Endothelial cell of umbilical vein (primary cell): ENCODE results near the gene LRRC14B. TPM values are rescaled to one million over a fixed set of nuclear protein-coding genes. Genes with fewer than 3 reads are reported as not detected.

Experiments used
- BruUV-seq: library from RNA; stranded (reverse); fragments of 400-500 nt; replicated peaks from 2 replicates; lab custom pipeline; 2021; lab: Mats Ljungman, UMichigan
- CTCF ChIA-PET: fragments of 300-600, 350-600 bp; sonication (Branson Sonifier 250); formaldehyde crosslinking; loops from one replicate; lab custom pipeline; 2021; ENCODE audit warnings: antibody characterized with exemption, inconsistent platforms; lab: Charles Lee
- POLR2A ChIA-PET: fragments of 300-600, 350-600 bp; sonication (Branson Sonifier 250); formaldehyde crosslinking; loops from one replicate; lab custom pipeline; 2021; ENCODE audit warnings: antibody characterized with exemption, inconsistent platforms; lab: Charles Lee
- DNase-seq: peaks from one replicate; pipeline ENCODE4 v3.0.0-alpha.2; 2011; ENCODE audit warnings: low read depth, low spot score
- FAIRE-seq: peaks from 2 replicates; lab custom pipeline; 2011; peaks lifted over from hg19 to GRCh38; lab: Jason Lieb, UNC
- H2AFZ ChIP-seq: 2 replicates; pipeline ENCODE4 v1.6.0; 2012; ENCODE audit warnings: low read depth, low read length, control low read depth, inconsistent platforms
- H3K27ac ChIP-seq: 2 replicates; pipeline ENCODE4 v1.5.1; 2011; ENCODE audit warnings: low read depth, mild to moderate bottlenecking, control low read depth, low read length, moderate library complexity; ENCODE audit not compliant: insufficient read depth
- H3K27me3 ChIP-seq, 2 experiments: 2 replicates each; pipeline versions ENCODE4 v1.6.0 to v1.6.1; 2011; ENCODE audit warnings: low read length in 2 of 2, mixed read lengths in 1 of 2; ENCODE audit not compliant: control insufficient read depth in 2 of 2, insufficient read depth in 2 of 2
- H3K36me3 ChIP-seq, 2 experiments: 2 replicates in 1 of 2; 3 replicates in 1 of 2; pipeline ENCODE4 v1.5.1; 2011; ENCODE audit warnings: low read length in 2 of 2, mild to moderate bottlenecking in 1 of 2, moderate library complexity in 1 of 2; ENCODE audit not compliant: control insufficient read depth in 2 of 2, insufficient read depth in 2 of 2; ENCODE audit errors: extremely low read depth in 1 of 2
- H3K4me1 ChIP-seq: 3 replicates; pipeline ENCODE4 v1.5.1; 2011; ENCODE audit warnings: mild to moderate bottlenecking, low read length; ENCODE audit not compliant: control insufficient read depth, insufficient read depth; ENCODE audit errors: extremely low read depth
- H3K4me2 ChIP-seq: 2 replicates; pipeline ENCODE4 v1.6.1; 2011; ENCODE audit warnings: low read length, control low read depth, mixed read lengths; ENCODE audit not compliant: insufficient read depth
- H3K4me3 ChIP-seq, 3 experiments: fragments of 200-600 bp in 1 of 3; sonication (generic), shearing (Covaris generic) in 1 of 3; replicated peaks in 1 of 3; 2 replicates each; pipeline ENCODE4 v1.5.1; 2011 to 2016; ENCODE audit warnings: control low read depth in 3 of 3, low read length in 3 of 3, mild to moderate bottlenecking in 2 of 3, inconsistent platforms in 1 of 3, low read depth in 1 of 3, moderate library complexity in 1 of 3; ENCODE audit not compliant: insufficient read depth in 1 of 3
- H3K79me2 ChIP-seq: 2 replicates; pipeline ENCODE4 v1.6.0; 2012; ENCODE audit warnings: low read length, inconsistent platforms; ENCODE audit not compliant: control insufficient read depth, insufficient read depth
- H3K9ac ChIP-seq: replicated peaks from 2 replicates; pipeline ENCODE3; 2011; ENCODE audit warnings: low read length, control low read depth; ENCODE audit not compliant: insufficient read depth; ENCODE audit errors: extremely low read depth
- H3K9me1 ChIP-seq: replicated peaks from 3 replicates; pipeline ENCODE4 v1.6.0; 2011; ENCODE audit warnings: mild to moderate bottlenecking, low read length; ENCODE audit not compliant: control insufficient read depth, insufficient read depth; ENCODE audit errors: extremely low read depth
- H3K9me3 ChIP-seq: replicated peaks from 2 replicates; pipeline ENCODE4 v1.5.1; 2012; ENCODE audit warnings: low read length, inconsistent platforms; ENCODE audit not compliant: control insufficient read depth, insufficient read depth
- H4K20me1 ChIP-seq: replicated peaks from 2 replicates; pipeline ENCODE3; 2011; ENCODE audit warnings: mild to moderate bottlenecking, low read length; ENCODE audit not compliant: control insufficient read depth, insufficient read depth; ENCODE audit errors: extremely low read depth
- EZH2 ChIP-seq: IDR thresholded peaks from 2 replicates; pipeline ENCODE4 v1.6.1; 2012; ENCODE audit warnings: borderline replicate concordance, low read depth, mild to moderate bottlenecking, moderate library complexity, low read length, inconsistent platforms; ENCODE audit not compliant: severe bottlenecking
- FOS ChIP-seq: IDR thresholded peaks from 2 replicates; pipeline ENCODE4 v1.6.1; 2011; ENCODE audit warnings: mild to moderate bottlenecking, low read length, moderate library complexity, borderline replicate concordance; ENCODE audit not compliant: insufficient read depth
- JUN ChIP-seq: IDR thresholded peaks from 2 replicates; pipeline ENCODE4 v1.6.1; 2011; ENCODE audit warnings: borderline replicate concordance, low read depth; ENCODE audit not compliant: insufficient read length, insufficient read depth
- POLR2A ChIP-seq: IDR thresholded peaks from 2 replicates; pipeline ENCODE4 v1.6.1; 2012; ENCODE audit warnings: low read depth, mild to moderate bottlenecking, control low read depth, low read length
- POLR2AphosphoS5 ChIP-seq: IDR thresholded peaks from 2 replicates; pipeline ENCODE4 v1.6.1; 2012; ENCODE audit warnings: low read depth, mild to moderate bottlenecking, control low read depth, low read length, moderate library complexity; ENCODE audit not compliant: insufficient read depth
- dilution Hi-C: fragments of 300-500 bp; cut with MboI; formaldehyde crosslinking; loops from one replicate; pipeline ENCODE4 v1.15.0; 2019; ENCODE audit warnings: low sequenced_read_pairs; ENCODE audit not compliant: extremely low pct_ligation_motif_present
- intact Hi-C: fragments of 100-400 bp; cut with micrococcal nuclease; formaldehyde crosslinking; loops from one replicate; pipeline ENCODE4 v1.10.0; 2022
- polyA plus RNA-seq, 4 experiments: library from polyadenylated mRNA; depleted of rRNA in 3 of 4; stranded (reverse) in 3 of 4; unstranded in 1 of 4; fragments of >200 nt; gene quantifications; 2 replicates each; pipeline versions ENCODE4 v1.2.1 to v1.2.3, GENCODE V29; 2011 to 2012; ENCODE audit warnings: missing spikeins in 1 of 4
- total RNA-seq: library from RNA; stranded (reverse); gene quantifications from 2 replicates; pipeline ENCODE4 v1.2.3, GENCODE V29; 2021
- TF ChIP-seq, protein P1 (sequence below): IDR thresholded peaks from 2 replicates; pipeline ENCODE4 v1.6.1; 2011; ENCODE audit not compliant: insufficient read depth, insufficient read length
- TF ChIP-seq, protein P2 (sequence below), 2 donors: IDR thresholded peaks; 1 replicate in 1 of 2; 2 replicates in 1 of 2; pipeline ENCODE4 v1.5.1; 2011; ENCODE audit warnings: low read length in 2 of 2, mild to moderate bottlenecking in 2 of 2, moderate library complexity in 2 of 2, control low read depth in 1 of 2, inconsistent platforms in 1 of 2, low read depth in 1 of 2; ENCODE audit not compliant: insufficient read depth in 1 of 2; ENCODE audit errors: extremely low read depth in 1 of 2

The LRRC14B gene
- total and polyA plus RNA-seq, 2 donors (not counting 3 experiments of a cell fraction or from before 2014, with no cell fraction given): not detected

DNA sequence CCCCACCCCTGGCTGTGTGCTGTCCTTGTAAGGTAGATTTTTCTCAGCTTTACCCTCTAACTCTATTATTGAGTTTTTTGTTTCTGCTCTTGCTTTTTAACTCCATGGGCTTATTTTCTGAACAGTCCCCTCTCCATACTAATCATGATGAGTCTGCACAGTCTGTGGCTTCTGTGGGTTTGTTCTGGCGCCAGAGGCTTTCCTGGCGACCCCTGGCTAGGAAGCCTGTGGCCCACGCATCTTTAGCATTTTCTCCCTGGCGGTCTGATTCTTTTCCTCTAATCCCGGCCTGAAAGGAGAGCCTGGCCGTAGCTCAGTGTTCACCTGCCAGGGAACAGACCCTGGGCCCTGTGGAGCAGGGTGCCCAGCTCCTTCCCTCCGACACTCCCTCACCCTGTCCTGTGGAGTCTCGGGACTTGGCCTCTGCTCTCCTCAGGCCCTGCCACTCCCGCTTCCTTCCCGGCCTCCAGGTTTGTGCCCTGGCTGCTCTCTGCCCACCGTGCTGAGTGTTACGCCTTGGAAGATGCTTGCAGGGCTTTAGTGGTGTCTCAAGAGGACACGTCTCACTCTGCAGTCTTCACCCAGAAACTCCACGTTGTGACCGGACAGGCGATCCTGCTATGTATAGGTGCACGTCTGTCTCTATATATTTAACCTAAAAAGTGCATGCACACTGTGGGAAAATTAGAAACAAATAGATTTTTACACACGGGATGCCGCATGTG lies 31.7 kb upstream of the LRRC14B start:
- dilution Hi-C loops: no loop called here
- POLR2A ChIA-PET: no interaction called here

More for the DNA sequence above, 31.7 kb upstream of the LRRC14B start:
- Histone ChIP-seq H3K4me2 (no peak overlapping the region), H3K79me2 (no peaks in the 10 kb centered on the region), H3K4me3 (no peak overlapping the region), H3K36me3 (no peaks in the 10 kb centered on the region), H3K4me1 (no peaks in the 10 kb centered on the region), H4K20me1 (no peaks in the 10 kb centered on the region), H3K9me1 (no peaks in the 10 kb centered on the region), H3K27ac (no peak overlapping the region), H3K9me3 (no peaks in the 10 kb centered on the region), H3K27me3 (no peaks in the 10 kb centered on the region), H2AFZ (no peak overlapping the region), H3K9ac (no peak overlapping the region)
- DNase-seq (no peak), FAIRE-seq (no peak)
- CTCF ChIA-PET: no interaction called here
- no peak for TF ChIP-seq POLR2A
- TF ChIP-seq JUN: no peak
- TF ChIP-seq POLR2AphosphoS5: no peak
- TF ChIP-seq EZH2: no peak
- TF ChIP-seq, protein P1, sequence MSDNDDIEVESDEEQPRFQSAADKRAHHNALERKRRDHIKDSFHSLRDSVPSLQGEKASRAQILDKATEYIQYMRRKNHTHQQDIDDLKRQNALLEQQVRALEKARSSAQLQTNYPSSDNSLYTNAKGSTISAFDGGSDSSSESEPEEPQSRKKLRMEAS: no peak
- TF ChIP-seq FOS: no peak
- TF ChIP-seq, protein P2, sequence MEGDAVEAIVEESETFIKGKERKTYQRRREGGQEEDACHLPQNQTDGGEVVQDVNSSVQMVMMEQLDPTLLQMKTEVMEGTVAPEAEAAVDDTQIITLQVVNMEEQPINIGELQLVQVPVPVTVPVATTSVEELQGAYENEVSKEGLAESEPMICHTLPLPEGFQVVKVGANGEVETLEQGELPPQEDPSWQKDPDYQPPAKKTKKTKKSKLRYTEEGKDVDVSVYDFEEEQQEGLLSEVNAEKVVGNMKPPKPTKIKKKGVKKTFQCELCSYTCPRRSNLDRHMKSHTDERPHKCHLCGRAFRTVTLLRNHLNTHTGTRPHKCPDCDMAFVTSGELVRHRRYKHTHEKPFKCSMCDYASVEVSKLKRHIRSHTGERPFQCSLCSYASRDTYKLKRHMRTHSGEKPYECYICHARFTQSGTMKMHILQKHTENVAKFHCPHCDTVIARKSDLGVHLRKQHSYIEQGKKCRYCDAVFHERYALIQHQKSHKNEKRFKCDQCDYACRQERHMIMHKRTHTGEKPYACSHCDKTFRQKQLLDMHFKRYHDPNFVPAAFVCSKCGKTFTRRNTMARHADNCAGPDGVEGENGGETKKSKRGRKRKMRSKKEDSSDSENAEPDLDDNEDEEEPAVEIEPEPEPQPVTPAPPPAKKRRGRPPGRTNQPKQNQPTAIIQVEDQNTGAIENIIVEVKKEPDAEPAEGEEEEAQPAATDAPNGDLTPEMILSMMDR (IDR thresholded peaks at IDR 0.05; ENCODE audit: extremely low read depth in 1 of 2, insufficient read depth in 1 of 2, low read depth in 1 of 2, low read length in 2 of 2): no peak
- no TSS peak for BruUV-seq
- intact Hi-C loops: no loop called here
